HCT116 (cell line): ENCODE data around the gene PDK2. TPM values are rescaled to one million over a fixed set of nuclear protein-coding genes. Genes with fewer than 3 reads are reported as not detected.

Source experiments
- ATAC-seq: fragments of 200-7000 bp; cut with Tn5 transposase; 2 replicates; pipeline ENCODE4 v1.9.1; 2020; ENCODE audit warnings: mild to moderate bottlenecking, moderate library complexity
- BruUV-seq: library from RNA; stranded (reverse); fragments of 400-500 nt; replicated peaks from 2 replicates; lab custom pipeline; 2021; lab: Mats Ljungman, UMichigan
- CTCF ChIA-PET: fragments of 300-600 bp; sonication (Branson Sonifier 250); formaldehyde crosslinking; loops from one replicate; lab custom pipeline; 2021; ENCODE audit warnings: antibody characterized with exemption; lab: Charles Lee
- POLR2A ChIA-PET: fragments of 300-600, 350-600 bp; sonication (Branson Sonifier 250); formaldehyde crosslinking; loops from one replicate; lab custom pipeline; 2021; ENCODE audit warnings: antibody characterized with exemption; lab: Charles Lee
- RAD21 ChIA-PET, 2 experiments: fragments of 300-600 bp; sonication (Branson Sonifier 250); formaldehyde crosslinking; loops; one replicate each; lab custom pipeline; 2023; ENCODE audit warnings: low total read pairs in 2 of 2; ENCODE audit not compliant: uncharacterized antibody in 2 of 2, unreplicated experiment in 2 of 2, low non-redundant PET in 1 of 2; lab: Charles Lee
- DNase-seq: peaks from one replicate; pipeline ENCODE4 v3.0.0-alpha.2; 2010; ENCODE audit warnings: low read depth, low spot score
- H2AFZ ChIP-seq: fragments of 200-600 bp; shearing (Covaris generic), sonication (generic); 2 replicates; pipeline ENCODE4 v1.6.1; 2017; ENCODE audit warnings: low read depth, mixed run types, mixed read lengths, antibody characterized with exemption, low read length; ENCODE audit not compliant: poor library complexity, severe bottlenecking
- H3K27ac ChIP-seq: 2 replicates; pipeline ENCODE4 v1.5.1; 2012; ENCODE audit warnings: low read depth, low read length
- H3K27me3 ChIP-seq: fragments of 200-600 bp; sonication (generic); 2 replicates; pipeline ENCODE4 v1.6.1; 2016; ENCODE audit warnings: mixed run types, low read length, mixed read lengths; ENCODE audit not compliant: insufficient read depth
- H3K36me3 ChIP-seq, 2 experiments: fragments of 200-500 bp in 1 of 2; fragments of 200-600 bp in 1 of 2; sonication (Bioruptor generic) in 1 of 2; sonication (generic) in 1 of 2; 2 replicates each; pipeline versions ENCODE4 v1.5.1 to v1.6.1; 2014 to 2016; ENCODE audit warnings: low read length in 2 of 2, inconsistent platforms in 1 of 2, mixed read lengths in 1 of 2, mixed run types in 1 of 2; ENCODE audit not compliant: insufficient read depth in 2 of 2, control insufficient read depth in 1 of 2
- H3K4me1 ChIP-seq, 2 experiments: fragments of 200-600 bp in 1 of 2; sonication (generic) in 1 of 2; 2 replicates each; pipeline versions ENCODE4 v1.5.1 to v1.6.1; 2012 to 2017; ENCODE audit warnings: low read length in 2 of 2, inconsistent platforms in 1 of 2, mild to moderate bottlenecking in 1 of 2, mixed read lengths in 1 of 2, mixed run types in 1 of 2, moderate library complexity in 1 of 2; ENCODE audit not compliant: insufficient read depth in 2 of 2, control insufficient read depth in 1 of 2
- H3K4me2 ChIP-seq: fragments of 200-600 bp; sonication (generic); 2 replicates; pipeline ENCODE4 v1.6.1; 2017; ENCODE audit warnings: mixed run types, low read length, mixed read lengths
- H3K4me3 ChIP-seq, 2 experiments: fragments of 200-600 bp in 1 of 2; sonication (generic) in 1 of 2; replicated peaks in 1 of 2; 2 replicates each; pipeline ENCODE4 v1.5.1; 2011 to 2016; ENCODE audit warnings: low read length in 2 of 2, control low read depth in 1 of 2, low read depth in 1 of 2, mild to moderate bottlenecking in 1 of 2, mixed read lengths in 1 of 2, mixed run types in 1 of 2
- H3K79me2 ChIP-seq: fragments of 200-600 bp; sonication (generic); 2 replicates; pipeline ENCODE4 v1.6.1; 2017; ENCODE audit warnings: mild to moderate bottlenecking, mixed run types, low read length, moderate library complexity, mixed read lengths; ENCODE audit not compliant: insufficient read depth
- H3K9ac ChIP-seq: fragments of 200-600 bp; sonication (generic); 2 replicates; pipeline ENCODE4 v1.6.1; 2016; ENCODE audit warnings: low read length, mixed read lengths
- H3K9me2 ChIP-seq: fragments of 200-600 bp; sonication (generic), shearing (Covaris generic); 2 replicates; pipeline ENCODE4 v1.6.1; 2017; ENCODE audit warnings: mixed run types, mild to moderate bottlenecking, moderate library complexity; ENCODE audit not compliant: insufficient read depth
- H3K9me3 ChIP-seq, 2 experiments: fragments of 200-500 bp in 1 of 2; fragments of 200-600 bp in 1 of 2; sonication (Bioruptor generic) in 1 of 2; sonication (generic) in 1 of 2; 2 replicates each; pipeline ENCODE4 v1.6.1; 2014 to 2017; ENCODE audit warnings: low read length in 2 of 2, mixed read lengths in 2 of 2, inconsistent platforms in 1 of 2, low read depth in 1 of 2, mild to moderate bottlenecking in 1 of 2, mixed run types in 1 of 2, moderate library complexity in 1 of 2; ENCODE audit not compliant: control insufficient read depth in 1 of 2, insufficient read depth in 1 of 2
- H4K20me1 ChIP-seq: fragments of 200-600 bp; sonication (generic), shearing (Covaris generic); 2 replicates; pipeline ENCODE4 v1.6.1; 2017; ENCODE audit warnings: mixed run types, mild to moderate bottlenecking, moderate library complexity; ENCODE audit not compliant: insufficient read depth
- CBX3 ChIP-seq: IDR thresholded peaks from 2 replicates; pipeline ENCODE4 v1.6.1; 2012; ENCODE audit warnings: low read depth
- CEBPB ChIP-seq: IDR thresholded peaks from 2 replicates; pipeline ENCODE4 v1.6.1; 2012; ENCODE audit warnings: low read depth
- CTCF ChIP-seq, 3 experiments: fragments of 200-600 bp in 1 of 3; sonication (generic) in 1 of 3; IDR thresholded peaks in 2 of 3; conservative IDR thresholded peaks in 1 of 3; 2 replicates each; pipeline ENCODE4 v1.5.1; 2012 to 2017; ENCODE audit warnings: low read depth in 2 of 3, low read length in 2 of 3, antibody characterized with exemption in 1 of 3, borderline replicate concordance in 1 of 3, control low read depth in 1 of 3, mild to moderate bottlenecking in 1 of 3, mixed read lengths in 1 of 3, mixed run types in 1 of 3, moderate library complexity in 1 of 3; ENCODE audit not compliant: insufficient read depth in 1 of 3
- ELF1 ChIP-seq: IDR thresholded peaks from 2 replicates; pipeline ENCODE4 v1.6.1; 2012; ENCODE audit warnings: low read depth, borderline replicate concordance
- EZH2 ChIP-seq: fragments of 200-600 bp; sonication (generic); IDR thresholded peaks from 2 replicates; pipeline ENCODE4 v1.6.1; 2017; ENCODE audit warnings: antibody characterized with exemption, mixed run types
- FOSL1 ChIP-seq: IDR thresholded peaks from 2 replicates; pipeline ENCODE4 v1.6.1; 2012; ENCODE audit warnings: low read depth
- JUND ChIP-seq: IDR thresholded peaks from 2 replicates; pipeline ENCODE4 v1.6.1; 2012
- POLR2AphosphoS5 ChIP-seq: IDR thresholded peaks from 2 replicates; pipeline ENCODE4 v1.6.1; 2011; ENCODE audit warnings: mild to moderate bottlenecking, low read depth, low read length, moderate library complexity
- RAD21 ChIP-seq: IDR thresholded peaks from 2 replicates; pipeline ENCODE4 v1.6.1; 2012; ENCODE audit warnings: low read depth, mild to moderate bottlenecking
- SIN3A ChIP-seq: IDR thresholded peaks from 2 replicates; pipeline ENCODE4 v1.6.1; 2012; ENCODE audit warnings: low read depth
- TCF7L2 ChIP-seq: IDR thresholded peaks from 2 replicates; pipeline ENCODE4 v1.7.0; 2011; ENCODE audit warnings: borderline replicate concordance, inconsistent platforms; ENCODE audit not compliant: insufficient read depth, insufficient read length; ENCODE audit errors: extremely low read depth
- YY1 ChIP-seq: IDR thresholded peaks from 2 replicates; pipeline ENCODE4 v1.6.1; 2011; ENCODE audit warnings: low read length, low read depth, moderate library complexity, mild to moderate bottlenecking; ENCODE audit not compliant: insufficient replicate concordance; ENCODE audit errors: extremely low read depth
- ZFX ChIP-seq: fragments of 450-650 bp; IDR thresholded peaks from 2 replicates; pipeline ENCODE4 v1.6.1; 2017
- ZNF274 ChIP-seq: fragments of 200-500 bp; sonication (Bioruptor generic); IDR thresholded peaks from 2 replicates; pipeline ENCODE4 v1.6.1; 2014; ENCODE audit warnings: mild to moderate bottlenecking, low read depth, low read length, inconsistent platforms
- intact Hi-C: fragments of 100-400 bp; cut with micrococcal nuclease; formaldehyde crosslinking; loops from 2 replicates; pipeline ENCODE4 v1.10.0; 2022
- total RNA-seq: library from RNA; stranded (reverse); gene quantifications from one replicate; pipeline ENCODE4 v1.2.1, GENCODE V29; 2021; ENCODE audit not compliant: unreplicated experiment
- TF ChIP-seq, protein P1 (sequence below): IDR thresholded peaks from 2 replicates; pipeline ENCODE4 v1.6.1; 2012; ENCODE audit warnings: low read depth
- TF ChIP-seq, protein P2 (sequence below): IDR thresholded peaks from 2 replicates; pipeline ENCODE4 v1.6.1; 2011; ENCODE audit warnings: mild to moderate bottlenecking, low read length, moderate library complexity; ENCODE audit not compliant: insufficient replicate concordance; ENCODE audit errors: extremely low read depth

Gene PDK2
- total RNA-seq, 1 experiment from 2014 or later = 39.1 TPM

DNA sequence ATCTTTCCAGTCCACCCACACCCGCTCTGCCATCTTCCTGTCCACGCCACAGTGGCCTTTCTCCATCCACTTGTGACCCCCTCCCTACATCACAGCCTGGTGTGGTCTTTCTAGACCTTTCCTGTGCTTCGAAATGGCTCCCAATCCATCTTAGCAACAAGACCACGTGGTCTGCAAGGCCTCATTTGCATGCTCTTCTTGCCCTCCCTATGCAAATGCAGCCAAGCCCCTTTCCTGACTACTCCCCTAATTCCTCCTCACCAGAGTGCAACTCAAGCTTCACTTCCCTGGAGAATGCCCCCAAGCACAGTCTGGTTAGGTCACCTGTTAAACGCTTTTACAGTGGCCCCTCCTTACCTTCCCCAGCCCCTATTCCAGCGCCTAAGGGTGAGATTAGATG, 49.2 kb downstream of the PDK2 start:
- POLR2A ChIA-PET = no interaction called here
- Histone ChIP-seq H3K4me1 (peaks cover 10 to 30% of the 10 kb centered on the region in 2 experiments; a peak in 3 of 4 replicates), H3K4me2 (no peak overlapping the region), H3K4me3 (no peak overlapping the region), H4K20me1 (peaks cover 4% of the 10 kb centered on the region; the same call in 1 of the 2 replicates), H3K9me2 (no peaks in the 10 kb centered on the region), H3K9me3 (no peaks in the 10 kb centered on the region), H3K27ac (no peak overlapping the region), H3K36me3 (peaks cover 56 to 78% of the 10 kb centered on the region in 2 experiments), H3K9ac (no peak overlapping the region)
- intact Hi-C loops = no loop called here
- CTCF ChIA-PET = no interaction called here
- ATAC-seq (no peak), DNase-seq (no peak)
- BruUV-seq = no TSS peak
- RAD21 ChIA-PET = no interaction called here
- TF ChIP-seq, protein P1, sequence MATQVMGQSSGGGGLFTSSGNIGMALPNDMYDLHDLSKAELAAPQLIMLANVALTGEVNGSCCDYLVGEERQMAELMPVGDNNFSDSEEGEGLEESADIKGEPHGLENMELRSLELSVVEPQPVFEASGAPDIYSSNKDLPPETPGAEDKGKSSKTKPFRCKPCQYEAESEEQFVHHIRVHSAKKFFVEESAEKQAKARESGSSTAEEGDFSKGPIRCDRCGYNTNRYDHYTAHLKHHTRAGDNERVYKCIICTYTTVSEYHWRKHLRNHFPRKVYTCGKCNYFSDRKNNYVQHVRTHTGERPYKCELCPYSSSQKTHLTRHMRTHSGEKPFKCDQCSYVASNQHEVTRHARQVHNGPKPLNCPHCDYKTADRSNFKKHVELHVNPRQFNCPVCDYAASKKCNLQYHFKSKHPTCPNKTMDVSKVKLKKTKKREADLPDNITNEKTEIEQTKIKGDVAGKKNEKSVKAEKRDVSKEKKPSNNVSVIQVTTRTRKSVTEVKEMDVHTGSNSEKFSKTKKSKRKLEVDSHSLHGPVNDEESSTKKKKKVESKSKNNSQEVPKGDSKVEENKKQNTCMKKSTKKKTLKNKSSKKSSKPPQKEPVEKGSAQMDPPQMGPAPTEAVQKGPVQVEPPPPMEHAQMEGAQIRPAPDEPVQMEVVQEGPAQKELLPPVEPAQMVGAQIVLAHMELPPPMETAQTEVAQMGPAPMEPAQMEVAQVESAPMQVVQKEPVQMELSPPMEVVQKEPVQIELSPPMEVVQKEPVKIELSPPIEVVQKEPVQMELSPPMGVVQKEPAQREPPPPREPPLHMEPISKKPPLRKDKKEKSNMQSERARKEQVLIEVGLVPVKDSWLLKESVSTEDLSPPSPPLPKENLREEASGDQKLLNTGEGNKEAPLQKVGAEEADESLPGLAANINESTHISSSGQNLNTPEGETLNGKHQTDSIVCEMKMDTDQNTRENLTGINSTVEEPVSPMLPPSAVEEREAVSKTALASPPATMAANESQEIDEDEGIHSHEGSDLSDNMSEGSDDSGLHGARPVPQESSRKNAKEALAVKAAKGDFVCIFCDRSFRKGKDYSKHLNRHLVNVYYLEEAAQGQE = no peak
- TF ChIP-seq, protein P2, sequence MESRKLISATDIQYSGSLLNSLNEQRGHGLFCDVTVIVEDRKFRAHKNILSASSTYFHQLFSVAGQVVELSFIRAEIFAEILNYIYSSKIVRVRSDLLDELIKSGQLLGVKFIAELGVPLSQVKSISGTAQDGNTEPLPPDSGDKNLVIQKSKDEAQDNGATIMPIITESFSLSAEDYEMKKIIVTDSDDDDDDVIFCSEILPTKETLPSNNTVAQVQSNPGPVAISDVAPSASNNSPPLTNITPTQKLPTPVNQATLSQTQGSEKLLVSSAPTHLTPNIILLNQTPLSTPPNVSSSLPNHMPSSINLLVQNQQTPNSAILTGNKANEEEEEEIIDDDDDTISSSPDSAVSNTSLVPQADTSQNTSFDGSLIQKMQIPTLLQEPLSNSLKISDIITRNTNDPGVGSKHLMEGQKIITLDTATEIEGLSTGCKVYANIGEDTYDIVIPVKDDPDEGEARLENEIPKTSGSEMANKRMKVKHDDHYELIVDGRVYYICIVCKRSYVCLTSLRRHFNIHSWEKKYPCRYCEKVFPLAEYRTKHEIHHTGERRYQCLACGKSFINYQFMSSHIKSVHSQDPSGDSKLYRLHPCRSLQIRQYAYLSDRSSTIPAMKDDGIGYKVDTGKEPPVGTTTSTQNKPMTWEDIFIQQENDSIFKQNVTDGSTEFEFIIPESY = no peak
- TF ChIP-seq CTCF (IDR thresholded peaks at IDR 0.05 in 2 of 3, conservative IDR thresholded peaks at IDR 0.05 in 1 of 3; ENCODE audit: borderline replicate concordance in 1 of 3, insufficient read depth in 1 of 3, low read depth in 2 of 3, low read length in 2 of 3) (no peak), EZH2 (no peak), RAD21 (no peak), FOSL1 (no peak), YY1 (no peak), ZNF274 (no peak), SIN3A (no peak), TCF7L2 (no peak), ELF1 (no peak), CBX3 (no peak), POLR2AphosphoS5 (no peak), CEBPB (no peak), JUND (no peak), ZFX (no peak)
- TF ChIP-seq, all 23 proteins: peak for 0
- Histone ChIP-seq H2AFZ (no peak overlapping the region), H3K79me2 (peaks cover 79% of the 10 kb centered on the region), H3K27me3 (no peaks in the 10 kb centered on the region)
